GM19099 (cell line): Measurements from ENCODE around the gene TCEA2.

ENCODE experiments used
- POLR2A ChIP-seq: IDR thresholded peaks from 3 replicates; pipeline ENCODE4 v1.6.1; 2011; ENCODE audit warnings: low read depth; ENCODE audit not compliant: insufficient read length; ENCODE audit errors: extremely low read depth

The TCEA2 gene

DNA sequence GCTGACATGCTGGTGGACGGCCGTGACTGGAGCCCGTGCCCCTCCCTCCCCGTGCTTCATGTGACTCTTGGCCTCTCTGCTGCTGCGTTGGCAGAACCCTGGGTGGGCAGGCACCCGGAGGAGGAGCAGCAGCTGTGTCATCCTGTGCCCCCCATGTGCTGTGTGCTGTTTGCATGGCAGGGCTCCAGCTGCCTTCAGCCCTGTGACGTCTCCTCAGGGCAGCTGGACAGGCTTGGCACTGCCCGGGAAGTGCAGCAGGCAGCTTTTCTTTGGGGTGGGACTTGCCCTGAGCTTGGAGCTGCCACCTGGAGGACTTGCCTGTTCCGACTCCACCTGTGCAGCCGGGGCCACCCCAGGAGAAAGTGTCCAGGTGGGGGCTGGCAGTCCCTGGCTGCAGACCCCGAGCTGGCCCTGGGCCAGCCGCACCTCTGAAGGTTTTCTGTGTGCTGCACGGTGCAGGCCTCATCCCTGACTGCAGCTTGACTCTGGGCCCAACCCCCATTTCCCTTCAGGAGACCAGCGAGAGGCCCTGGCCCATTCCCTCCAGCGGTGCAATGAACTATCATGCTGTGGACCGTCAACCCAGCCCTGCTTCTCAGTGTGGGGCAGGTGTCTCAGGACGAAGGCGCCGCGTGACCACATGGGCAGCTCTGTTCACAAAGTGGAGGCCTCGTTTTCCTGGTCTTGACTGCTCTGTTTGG, 36.2 kb downstream of the TCEA2 start:
- no peak for TF ChIP-seq POLR2A

DNA sequence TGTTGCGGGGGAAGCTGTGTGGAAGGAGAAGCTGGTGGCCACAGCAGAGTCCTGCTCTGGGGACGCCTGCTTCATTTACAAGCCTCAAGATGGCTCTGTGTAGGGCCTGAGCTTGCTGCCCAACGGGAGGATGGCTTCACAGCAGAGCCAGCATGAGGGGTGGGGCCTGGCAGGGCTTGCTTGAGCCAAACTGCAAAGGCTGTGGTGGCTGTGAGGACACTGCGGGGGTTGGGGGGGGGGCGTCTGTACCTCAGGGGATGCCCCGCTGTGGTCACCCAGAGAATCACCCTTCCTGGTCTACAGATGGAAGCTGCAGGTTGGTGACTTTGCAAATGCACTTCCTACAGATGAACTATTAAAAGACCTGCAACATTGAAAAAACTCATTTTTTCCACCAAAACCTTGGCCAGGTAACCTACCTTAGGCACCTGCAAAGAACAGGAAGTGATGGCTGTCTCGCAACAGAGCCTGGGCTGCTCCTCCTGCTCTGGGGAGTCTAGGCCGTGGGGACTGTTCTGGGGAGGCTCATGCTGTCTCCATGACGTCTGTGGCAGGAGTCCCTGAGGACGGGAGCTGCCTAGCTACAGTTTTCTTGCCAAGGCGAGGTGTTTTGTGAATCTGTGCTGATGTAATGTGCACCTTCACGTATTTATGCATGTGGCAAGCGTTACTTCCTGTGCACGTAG, 37.0 kb downstream of the TCEA2 start:
- TF ChIP-seq POLR2A: no peak

DNA sequence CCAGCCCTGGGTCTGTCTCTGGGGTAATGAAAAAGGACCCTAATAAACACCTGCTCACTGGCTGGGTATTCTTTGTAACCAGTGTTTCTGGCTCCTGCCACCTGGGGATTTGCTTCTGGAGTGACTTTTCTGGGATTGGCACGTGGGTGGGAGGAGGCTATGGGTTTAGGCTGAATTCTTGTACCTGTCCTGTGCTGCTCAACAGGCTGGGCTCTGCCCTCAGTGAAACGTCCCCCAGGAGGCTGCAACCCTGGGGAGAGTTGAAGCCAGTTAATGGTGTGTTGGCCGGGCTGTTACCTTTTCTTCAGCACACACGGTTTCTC, 37.5 kb downstream of the TCEA2 start:
- TF ChIP-seq POLR2A: no peak

DNA sequence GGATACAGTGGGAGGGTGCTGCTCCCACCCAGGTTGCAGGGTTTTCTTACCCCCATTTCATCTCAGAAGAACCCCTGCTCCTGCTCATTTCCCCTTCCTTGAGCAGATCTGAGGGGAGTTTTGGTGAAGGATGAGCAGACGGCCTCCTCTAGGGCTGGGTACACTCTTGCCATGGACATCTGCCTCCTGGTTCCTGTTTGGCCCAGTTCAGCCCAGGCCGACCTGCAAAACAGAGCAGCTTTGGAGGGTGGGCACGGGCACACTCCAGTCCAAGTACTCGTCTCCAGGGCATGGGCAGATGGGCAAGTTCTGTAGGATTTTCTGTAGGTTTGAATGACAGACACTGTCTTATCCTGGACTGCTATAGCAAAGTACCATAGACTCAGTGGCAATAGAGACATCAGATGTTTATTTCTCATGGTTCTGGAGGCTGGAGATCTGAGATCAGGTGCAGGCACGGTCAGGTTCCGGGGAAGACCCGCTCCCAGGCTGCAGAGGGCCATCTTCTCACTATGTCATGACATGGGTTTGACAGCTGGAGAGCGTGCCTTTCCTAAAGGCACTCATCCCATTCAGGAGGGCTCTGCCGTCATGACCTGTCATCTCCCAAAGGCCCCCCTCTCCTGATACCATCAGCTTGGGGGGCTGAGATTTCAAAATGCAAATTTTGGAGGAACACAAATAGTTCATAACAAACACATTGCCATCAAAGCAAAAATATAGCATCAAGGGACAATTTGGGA, 38.1 kb downstream of the TCEA2 start:
- no peak for TF ChIP-seq POLR2A

DNA sequence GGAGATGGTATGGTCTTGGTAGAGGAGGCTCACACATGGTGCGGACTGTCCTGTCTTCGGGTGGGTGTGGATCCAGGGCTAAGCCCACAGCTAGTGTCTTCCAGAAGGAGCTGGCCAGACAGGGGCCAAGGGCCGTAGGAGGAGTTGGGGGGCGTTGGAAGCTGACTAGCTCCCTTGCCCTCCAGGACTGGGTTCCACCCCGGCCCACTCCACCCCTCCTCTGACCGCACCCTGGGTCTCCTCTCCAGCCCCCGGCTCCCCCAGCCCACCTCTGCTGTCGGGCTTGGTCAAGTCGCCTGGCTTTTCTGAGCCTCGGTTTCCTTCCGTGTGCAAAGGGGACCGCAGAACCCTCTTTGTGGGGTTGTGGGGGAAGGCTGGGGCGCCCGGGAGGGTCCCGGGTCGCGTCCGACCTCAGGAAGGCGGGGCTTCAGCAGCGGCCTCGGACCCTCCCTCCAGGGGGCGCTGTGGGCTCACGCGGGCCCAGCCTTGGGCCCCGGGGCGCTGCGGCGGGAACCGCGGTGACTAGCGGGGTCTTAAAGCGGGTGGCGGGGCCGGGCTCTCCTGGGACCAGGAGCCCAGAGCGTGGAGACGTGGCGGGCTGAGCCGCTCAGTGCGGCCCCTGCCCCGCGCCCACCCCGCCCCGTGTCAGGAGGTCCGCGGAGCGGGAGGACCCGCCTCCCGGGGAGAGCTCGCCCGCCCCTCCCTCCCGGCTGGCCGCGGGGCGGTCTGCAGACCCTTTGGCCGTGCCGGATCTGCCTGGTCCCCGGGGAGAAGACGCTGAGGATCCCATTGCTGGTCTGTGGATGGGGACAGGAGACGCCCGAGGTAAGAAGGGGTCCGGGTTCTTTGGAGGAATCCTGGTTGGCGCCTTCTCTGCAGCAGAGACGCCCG, 39.0 kb downstream of the TCEA2 start:
- TF ChIP-seq POLR2A: no peak

DNA sequence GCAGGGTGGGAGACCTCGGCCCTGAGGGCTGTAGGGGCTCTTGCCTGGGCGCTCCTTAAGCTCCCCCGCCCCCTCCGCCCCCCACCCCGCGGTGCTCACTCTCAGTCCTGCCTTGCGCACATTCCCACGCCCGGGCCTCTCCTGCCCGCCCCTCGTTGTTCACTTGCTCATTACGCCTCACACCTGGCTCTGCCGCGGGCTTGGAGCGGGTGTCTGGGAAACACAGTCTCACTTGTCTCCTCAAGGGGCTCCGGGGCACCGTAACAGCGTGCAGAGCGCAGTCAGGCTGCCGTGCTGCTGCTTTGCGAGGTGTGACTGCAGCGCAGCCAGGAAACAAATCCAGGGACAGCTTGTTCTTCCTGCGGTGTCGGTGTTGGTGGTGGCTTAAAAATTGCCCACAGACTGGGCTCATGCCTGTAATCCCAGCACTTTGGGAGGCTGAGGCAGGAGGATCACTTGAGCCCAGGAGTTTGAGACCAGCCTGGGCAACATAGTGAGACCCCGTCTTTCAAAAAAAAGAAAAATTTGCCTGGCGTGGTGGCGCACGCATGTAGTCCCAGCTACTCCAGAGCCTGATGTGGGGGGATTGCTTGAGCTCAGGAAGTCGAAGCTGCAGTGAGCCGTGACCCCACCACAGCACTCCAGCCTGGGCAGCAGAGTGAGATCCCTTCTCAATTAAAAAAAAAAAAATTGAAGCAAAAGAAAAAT, 39.8 kb downstream of the TCEA2 start:
- TF ChIP-seq POLR2A: no peak

DNA sequence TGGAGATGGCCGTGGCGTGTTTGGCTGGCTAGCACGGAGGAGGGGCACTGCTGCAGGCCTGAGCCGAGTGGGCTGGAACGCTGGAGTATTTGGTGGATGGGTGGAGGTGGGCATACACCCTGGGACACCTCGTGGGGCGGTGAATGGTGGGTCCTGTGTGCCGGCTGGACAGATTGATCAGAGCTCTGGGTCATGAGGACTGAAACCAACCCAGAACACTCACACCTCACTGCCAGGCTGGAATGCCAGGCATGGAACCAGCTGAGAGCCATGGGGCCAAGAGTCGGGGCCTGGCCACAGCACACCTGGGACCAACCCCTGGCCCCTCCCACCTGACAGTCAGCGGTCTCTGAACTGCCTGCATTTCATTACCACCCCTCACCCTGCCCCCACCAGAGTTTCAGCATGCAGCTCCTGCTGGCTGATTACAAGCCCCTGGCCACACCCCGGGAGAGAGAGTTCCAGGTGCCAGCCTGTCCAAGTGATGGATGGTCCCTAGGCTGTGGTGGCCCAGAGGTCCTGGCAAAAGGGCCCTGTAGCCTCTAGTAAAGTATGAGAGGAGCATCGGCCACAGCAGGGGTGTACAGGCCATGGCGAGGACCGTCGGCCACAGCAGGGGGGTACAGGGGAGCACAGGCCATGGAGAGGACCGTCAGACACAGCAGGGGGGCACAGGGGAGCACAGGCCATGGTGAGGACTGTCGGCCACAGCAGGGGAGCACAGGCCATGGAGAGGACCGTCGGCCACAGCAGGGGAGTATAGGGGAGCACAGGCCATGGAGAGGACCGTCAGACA, 41.1 kb downstream of the TCEA2 start:
- TF ChIP-seq POLR2A: no peak

DNA sequence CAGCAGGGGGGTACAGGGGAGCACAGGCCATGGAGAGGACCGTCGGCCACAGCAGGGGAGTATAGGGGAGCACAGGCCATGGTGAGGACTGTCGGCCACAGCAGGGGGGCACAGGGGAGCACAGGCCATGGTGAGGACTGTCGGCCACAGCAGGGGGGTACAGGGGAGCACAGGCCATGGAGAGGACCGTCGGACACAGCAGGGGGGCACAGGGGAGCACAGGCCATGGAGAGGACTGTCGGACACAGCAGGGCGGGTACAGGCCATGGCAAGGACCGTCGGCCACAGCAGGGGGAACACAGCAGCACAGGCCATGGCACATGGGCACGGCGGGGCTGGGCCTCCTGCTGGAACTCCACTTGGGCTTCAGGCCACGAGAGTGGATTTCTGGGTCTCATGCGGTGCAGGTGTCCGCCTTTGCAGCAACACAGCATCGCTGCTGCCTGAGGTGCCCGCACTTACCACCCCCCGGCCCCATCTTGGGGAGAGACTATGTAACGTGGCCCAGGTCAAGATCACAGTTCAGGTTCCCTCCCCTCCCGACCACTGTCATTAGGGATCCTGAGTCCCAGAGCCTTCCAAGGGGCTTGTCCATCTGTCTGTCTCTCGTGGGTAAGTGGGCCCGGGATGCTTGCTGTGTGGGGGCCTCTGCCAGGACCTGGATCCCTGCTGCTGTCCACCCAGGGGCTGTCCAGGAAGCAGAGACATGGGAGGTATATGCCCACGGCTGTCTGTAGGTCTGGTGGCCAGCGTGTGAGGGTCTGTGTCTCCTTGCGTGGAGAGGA, 41.9 kb downstream of the TCEA2 start:
- TF ChIP-seq POLR2A: no peak

DNA sequence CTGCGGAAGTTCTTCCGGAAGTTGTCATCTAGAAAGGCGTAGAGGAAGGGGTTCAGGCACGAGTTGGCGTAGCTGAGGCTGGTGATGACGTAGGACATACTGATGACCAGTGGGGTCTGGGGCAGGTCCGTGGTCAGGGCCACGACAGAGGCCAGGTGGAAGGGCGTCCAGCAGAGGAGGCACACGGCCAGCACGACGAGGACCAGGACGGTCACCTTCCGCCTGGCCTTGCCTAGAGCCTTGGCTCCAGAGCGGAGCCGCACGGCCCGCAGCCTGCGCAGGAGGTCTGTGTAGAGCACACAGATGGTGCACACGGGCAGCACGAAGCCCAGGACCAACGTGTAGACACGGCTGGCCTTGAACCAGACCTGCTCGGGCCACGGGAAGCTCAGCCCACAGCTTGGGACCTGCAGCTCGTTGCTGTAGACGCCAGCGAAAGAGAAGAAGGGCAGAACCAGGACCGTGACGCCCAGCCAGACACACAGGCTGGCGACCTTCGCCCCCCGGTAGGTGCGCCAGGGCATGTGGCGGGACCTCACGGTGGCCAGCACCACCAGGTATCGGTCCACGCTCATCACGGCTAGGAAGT, 42.9 kb downstream of the TCEA2 start:
- TF ChIP-seq POLR2A: no peak

DNA sequence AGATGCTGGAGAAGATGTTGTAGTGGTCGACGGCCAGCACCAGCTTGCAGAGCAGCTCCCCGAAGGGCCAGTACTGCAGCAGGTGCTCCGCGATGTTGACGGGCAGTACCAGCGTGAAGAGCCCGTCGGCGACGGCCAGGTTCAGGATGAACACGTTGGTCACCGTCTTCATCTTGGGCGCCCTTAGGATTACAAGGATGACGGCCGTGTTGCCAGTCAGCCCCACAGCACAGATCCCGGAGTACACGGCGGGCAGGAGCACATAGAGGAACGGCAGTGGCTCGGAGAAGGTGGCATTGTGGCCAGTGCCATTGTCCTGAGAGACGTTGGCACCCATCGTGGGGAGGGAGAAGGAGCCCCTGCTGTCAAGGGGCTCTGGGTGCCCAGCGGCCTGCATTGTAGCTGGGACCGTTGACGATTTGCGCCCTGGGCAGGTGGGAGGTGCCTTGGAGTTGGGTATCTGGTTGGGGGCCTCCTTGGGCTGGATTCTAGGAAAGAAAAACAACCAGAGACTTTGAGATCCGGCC, 43.5 kb downstream of the TCEA2 start:
- no peak for TF ChIP-seq POLR2A

DNA sequence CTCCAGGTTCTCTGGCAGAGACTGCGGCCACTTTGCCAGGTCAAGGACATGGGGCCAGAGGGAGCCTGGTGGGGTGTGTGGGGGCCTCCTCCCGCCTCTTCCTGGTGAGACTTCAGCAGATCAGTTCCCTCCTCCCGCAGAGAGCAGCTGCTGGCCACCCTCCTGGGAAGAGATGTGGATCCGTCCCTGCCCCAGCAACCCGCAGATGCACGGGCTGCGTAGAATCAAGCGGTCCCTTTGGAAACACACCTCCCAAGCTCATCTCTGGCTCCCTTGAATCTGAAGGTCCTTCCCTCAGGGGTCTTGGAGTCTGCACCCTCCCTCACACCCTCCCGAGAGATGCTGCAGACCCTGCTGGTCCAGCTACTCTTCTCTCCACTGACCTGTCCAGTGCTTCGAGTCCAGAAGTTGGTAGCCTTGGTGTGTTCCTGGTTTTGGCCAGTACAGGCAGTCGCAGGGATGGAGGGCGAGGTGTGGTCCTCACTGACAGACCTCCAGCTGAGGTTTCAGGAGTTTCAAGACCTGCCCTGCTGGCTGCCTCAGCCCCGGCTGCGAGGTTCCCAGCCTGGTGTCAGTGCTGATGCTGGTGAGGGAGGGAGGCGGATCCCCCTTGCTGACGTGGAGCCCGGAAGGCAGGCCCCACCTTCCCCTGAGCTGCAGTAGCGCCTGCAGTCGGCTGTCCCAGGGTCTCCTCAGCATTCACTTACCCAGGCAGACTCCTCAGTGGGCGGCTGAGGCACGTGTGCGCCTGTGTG, 44.2 kb downstream of the TCEA2 start, which contains the start of gene NPBWR2:
Gene NPBWR2, minus strand, starts transcription at position 585 of the 755 bp plus-strand sequence. CDS start 734 bp downstream, outside the sequence.
- TF ChIP-seq POLR2A: no peak
